Suprapubic skin (tissue), 4 donors: Measurements from ENCODE around the gene SPATA13.

Experiments
- EP300 ChIP-seq: sonication (generic); formaldehyde crosslinking; IDR thresholded peaks from one replicate; pipeline ENCODE4 v1.6.1; 2017; ENCODE audit warnings: antibody characterized with exemption
- POLR2A ChIP-seq, 2 donors: fragments of 450-650 bp; IDR thresholded peaks; one replicate each; pipeline ENCODE4 v1.6.1; 2017; ENCODE audit warnings: antibody characterized with exemption in 2 of 2, mild to moderate bottlenecking in 2 of 2, moderate library complexity in 2 of 2
- POLR2AphosphoS5 ChIP-seq, 3 donors: sonication (generic); formaldehyde crosslinking; IDR thresholded peaks; one replicate each; pipeline ENCODE4 v1.6.1; 2017; ENCODE audit warnings: antibody characterized with exemption in 3 of 3
- TF ChIP-seq, protein P1 (sequence below), 2 donors: fragments of 200-600 bp in 1 of 2; fragments of 450-650 bp in 1 of 2; sonication (generic) in 1 of 2; IDR thresholded peaks; one replicate each; pipeline ENCODE4 v1.5.1; 2016 to 2019; ENCODE audit warnings: antibody characterized with exemption in 2 of 2, mild to moderate bottlenecking in 1 of 2, moderate library complexity in 1 of 2

DNA sequence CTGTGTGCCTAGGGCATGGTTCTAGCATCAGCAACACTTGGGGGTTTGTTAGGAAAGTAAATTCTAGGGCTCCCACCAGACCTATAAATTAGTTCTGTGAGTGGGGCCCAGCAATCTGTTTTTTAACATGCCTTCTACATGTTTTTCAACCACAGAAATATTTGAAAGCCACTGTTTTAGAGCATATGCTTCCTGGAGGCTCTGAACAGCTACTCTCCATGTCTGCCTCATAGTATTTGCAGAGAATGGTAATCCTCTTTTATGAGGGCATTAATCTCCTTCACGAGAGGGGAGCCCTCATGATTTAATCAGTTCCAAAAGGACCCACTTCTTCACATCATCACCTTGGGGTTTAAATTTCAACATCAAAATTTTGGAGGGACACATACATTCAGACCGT lies 6.0 kb downstream of the SPATA13 start:
- TF ChIP-seq POLR2A (IDR thresholded peaks at IDR 0.05) = no peak
- TF ChIP-seq, protein P1, sequence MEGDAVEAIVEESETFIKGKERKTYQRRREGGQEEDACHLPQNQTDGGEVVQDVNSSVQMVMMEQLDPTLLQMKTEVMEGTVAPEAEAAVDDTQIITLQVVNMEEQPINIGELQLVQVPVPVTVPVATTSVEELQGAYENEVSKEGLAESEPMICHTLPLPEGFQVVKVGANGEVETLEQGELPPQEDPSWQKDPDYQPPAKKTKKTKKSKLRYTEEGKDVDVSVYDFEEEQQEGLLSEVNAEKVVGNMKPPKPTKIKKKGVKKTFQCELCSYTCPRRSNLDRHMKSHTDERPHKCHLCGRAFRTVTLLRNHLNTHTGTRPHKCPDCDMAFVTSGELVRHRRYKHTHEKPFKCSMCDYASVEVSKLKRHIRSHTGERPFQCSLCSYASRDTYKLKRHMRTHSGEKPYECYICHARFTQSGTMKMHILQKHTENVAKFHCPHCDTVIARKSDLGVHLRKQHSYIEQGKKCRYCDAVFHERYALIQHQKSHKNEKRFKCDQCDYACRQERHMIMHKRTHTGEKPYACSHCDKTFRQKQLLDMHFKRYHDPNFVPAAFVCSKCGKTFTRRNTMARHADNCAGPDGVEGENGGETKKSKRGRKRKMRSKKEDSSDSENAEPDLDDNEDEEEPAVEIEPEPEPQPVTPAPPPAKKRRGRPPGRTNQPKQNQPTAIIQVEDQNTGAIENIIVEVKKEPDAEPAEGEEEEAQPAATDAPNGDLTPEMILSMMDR (IDR thresholded peaks at IDR 0.05) = no peak
- no peak for TF ChIP-seq POLR2AphosphoS5 (IDR thresholded peaks at IDR 0.05)
- TF ChIP-seq EP300 = no peak
